ENCODE data around the gene MGAT4C.

GRCh38 chr12:86256163-86256562, at the start of gene MGAT4C:
- TF ChIP-seq POLR2AphosphoS5 (IDR thresholded peaks at IDR 0.05; ENCODE audit: low read depth, low read length) (no peak), POLR2A (IDR thresholded peaks at IDR 0.05; ENCODE audit: low read depth, low read length) (no peak)
